Smooth muscle cell (in vitro differentiated cells): ENCODE results near the gene KRT2. TPM values are rescaled to one million over a fixed set of nuclear protein-coding genes. Genes with fewer than 3 reads are reported as not detected.

Experiments
- DNase-seq: peaks from one replicate; lab custom pipeline; 2025; ENCODE audit not compliant: unreplicated experiment; lab: John Stamatoyannopoulos, UW
- H2AFZ ChIP-seq: fragments of 200-600 bp; sonication (generic); 2 replicates; pipeline ENCODE4 v1.6.0; 2016; ENCODE audit warnings: antibody characterized with exemption, low read depth, mild to moderate bottlenecking
- H3F3A ChIP-seq: fragments of 200-600 bp; sonication (generic); 2 replicates; pipeline ENCODE4 v1.6.0; 2017; ENCODE audit warnings: antibody characterized with exemption, low read depth
- H3K27ac ChIP-seq: fragments of 200-600 bp; sonication (generic); 2 replicates; pipeline ENCODE4 v1.5.1; 2016; ENCODE audit warnings: low read depth, mild to moderate bottlenecking
- H3K27me3 ChIP-seq: fragments of 200-600 bp; sonication (generic); 2 replicates; pipeline ENCODE4 v1.6.1; 2016; ENCODE audit warnings: low read depth, mild to moderate bottlenecking
- H3K36me3 ChIP-seq: fragments of 200-600 bp; sonication (generic); 2 replicates; pipeline ENCODE4 v1.5.1; 2016; ENCODE audit warnings: low read depth
- H3K4me1 ChIP-seq: fragments of 200-600 bp; sonication (generic); 2 replicates; pipeline ENCODE4 v1.5.1; 2016; ENCODE audit warnings: low read depth
- H3K4me2 ChIP-seq: fragments of 200-600 bp; sonication (generic); 2 replicates; pipeline ENCODE4 v1.6.0; 2016; ENCODE audit warnings: mild to moderate bottlenecking
- H3K4me3 ChIP-seq: fragments of 200-600 bp; sonication (generic); 2 replicates; pipeline ENCODE4 v1.5.1; 2016; ENCODE audit warnings: mild to moderate bottlenecking
- H3K79me2 ChIP-seq: fragments of 200-600 bp; sonication (generic); 2 replicates; pipeline ENCODE4 v1.6.0; 2016; ENCODE audit warnings: low read depth, mild to moderate bottlenecking
- H3K9ac ChIP-seq: fragments of 200-600 bp; sonication (generic); 2 replicates; pipeline ENCODE4 v1.6.0; 2016; ENCODE audit warnings: low read depth
- H3K9me3 ChIP-seq: fragments of 200-600 bp; sonication (generic); replicated peaks from 2 replicates; pipeline ENCODE4 v1.5.1; 2016; ENCODE audit warnings: low read depth
- H4K20me1 ChIP-seq: fragments of 200-600 bp; sonication (generic); 2 replicates; pipeline ENCODE4 v1.6.0; 2016; ENCODE audit warnings: low read depth
- CTCF ChIP-seq: fragments of 200-600 bp; sonication (generic); IDR thresholded peaks from 2 replicates; pipeline ENCODE4 v1.5.1; 2017; ENCODE audit warnings: borderline replicate concordance, mild to moderate bottlenecking, antibody characterized with exemption; ENCODE audit not compliant: insufficient read depth, poor library complexity, severe bottlenecking
- WGBS: methylation state at CpG from one replicate; pipeline ENCODE4 v1.1.7; 2016; ENCODE audit warnings: low lambda C conversion rate; 5-methylcytosine and 5-hydroxymethylcytosine counted together
- polyA plus RNA-seq: library from polyadenylated mRNA; unstranded; fragments of >200 nt; fragmentation: Nextera tagmentation; extraction: Ambion mirVana; gene quantifications from 2 replicates; pipeline ENCODE4 v1.2.1, GENCODE V29; 2016
- total RNA-seq: library from RNA; depleted of rRNA; stranded (reverse); fragments of >200 nt; gene quantifications from 2 replicates; pipeline ENCODE4 v1.2.3, GENCODE V29; 2014

KRT2 gene
- total and polyA plus RNA-seq, 2 experiments from 2014 or later, result not detected

- H3F3A ChIP-seq, result no peaks in the 10 kb centered on the region
- no peaks in the 10 kb centered on the region for H3K79me2 ChIP-seq
- 92% methylated on average over 9 of the region's 9 CpGs for WGBS
- no peak overlapping the region for H3K9ac ChIP-seq
- H2AFZ ChIP-seq, result no peak overlapping the region
- H3K4me1 ChIP-seq, result no peaks in the 10 kb centered on the region
- H3K27ac ChIP-seq, result no peak overlapping the region
- H3K9me3 ChIP-seq, result no peaks in the 10 kb centered on the region
- TF ChIP-seq CTCF, result no peak
- no peak for DNase-seq
- no peaks in the 10 kb centered on the region for H3K36me3 ChIP-seq
- H3K27me3 ChIP-seq, result peaks cover 35% of the 10 kb centered on the region
- H3K4me3 ChIP-seq, result no peak overlapping the region
- no peak overlapping the region for H3K4me2 ChIP-seq
- no peaks in the 10 kb centered on the region for H4K20me1 ChIP-seq
Observed at GRCh38 chr12:52615912-52616311, 36.1 kb downstream of the KRT2 start.

- Histone ChIP-seq H3K9me3 (no peaks in the 10 kb centered on the region), H4K20me1 (no peaks in the 10 kb centered on the region), H3K4me2 (no peak overlapping the region), H3K4me3 (no peak overlapping the region), H3K27me3 (peaks cover 35% of the 10 kb centered on the region), H3F3A (no peaks in the 10 kb centered on the region), H3K9ac (no peak overlapping the region), H2AFZ (no peak overlapping the region), H3K4me1 (no peaks in the 10 kb centered on the region), H3K79me2 (no peaks in the 10 kb centered on the region), H3K27ac (no peak overlapping the region), H3K36me3 (no peaks in the 10 kb centered on the region)
- no peak for DNase-seq
- TF ChIP-seq CTCF, result no peak
- WGBS, result 80% methylated on average over 6 of the region's 6 CpGs
Observed at GRCh38 chr12:52615208-52615868, 36.7 kb downstream of the KRT2 start.

- H2AFZ ChIP-seq, result no peak overlapping the region
- no peak overlapping the region for H3K27ac ChIP-seq
- no peak overlapping the region for H3K4me3 ChIP-seq
- H3K9me3 ChIP-seq, result no peaks in the 10 kb centered on the region
- H3K9ac ChIP-seq, result no peak overlapping the region
- 86% methylated on average over 10 of the region's 10 CpGs for WGBS
- no peaks in the 10 kb centered on the region for H3F3A ChIP-seq
- no peaks in the 10 kb centered on the region for H3K36me3 ChIP-seq
- no peaks in the 10 kb centered on the region for H3K4me1 ChIP-seq
- TF ChIP-seq CTCF, result no peak
- no peaks in the 10 kb centered on the region for H4K20me1 ChIP-seq
- no peak for DNase-seq
- H3K79me2 ChIP-seq, result no peaks in the 10 kb centered on the region
- H3K27me3 ChIP-seq, result peaks cover 41% of the 10 kb centered on the region
- no peak overlapping the region for H3K4me2 ChIP-seq
Observed at GRCh38 chr12:52614381-52615207, 37.4 kb downstream of the KRT2 start.
